ENCODE results near the gene SETD3. TPM values are rescaled to one million over a fixed set of nuclear protein-coding genes. Genes with fewer than 3 reads are reported as not detected.
A peak's percentile ranks its signal among the peaks of the same experiment; 100 is the strongest.

Gene SETD3
- total RNA-seq, 4 donors from 2014 or later: 127 to 184 (median 162) TPM

GRCh38 chr14:99517643-99518381 lies 37.2 kb upstream of the SETD3 start:
- WGBS, 2 donors (ENCODE audit: low coverage in 1 of 2): no CpG with 5 or more reads among the region's 16 CpGs
- Histone ChIP-seq H3K9me3 (no peaks in the 10 kb centered on the region), H3K27ac (peak overlapping the region in 2 of 4 donors; percentile 0 to 14), H3K27me3 (no peaks in the 10 kb centered on the region), H3K36me3 (peaks cover 0 to 40% of the 10 kb centered on the region in 2 donors), H3K4me1 (peaks cover 0 to 40% (median 16%) of the 10 kb centered on the region in 3 donors), H3K4me3 (no peak overlapping the region)
- TF ChIP-seq, protein P1, sequence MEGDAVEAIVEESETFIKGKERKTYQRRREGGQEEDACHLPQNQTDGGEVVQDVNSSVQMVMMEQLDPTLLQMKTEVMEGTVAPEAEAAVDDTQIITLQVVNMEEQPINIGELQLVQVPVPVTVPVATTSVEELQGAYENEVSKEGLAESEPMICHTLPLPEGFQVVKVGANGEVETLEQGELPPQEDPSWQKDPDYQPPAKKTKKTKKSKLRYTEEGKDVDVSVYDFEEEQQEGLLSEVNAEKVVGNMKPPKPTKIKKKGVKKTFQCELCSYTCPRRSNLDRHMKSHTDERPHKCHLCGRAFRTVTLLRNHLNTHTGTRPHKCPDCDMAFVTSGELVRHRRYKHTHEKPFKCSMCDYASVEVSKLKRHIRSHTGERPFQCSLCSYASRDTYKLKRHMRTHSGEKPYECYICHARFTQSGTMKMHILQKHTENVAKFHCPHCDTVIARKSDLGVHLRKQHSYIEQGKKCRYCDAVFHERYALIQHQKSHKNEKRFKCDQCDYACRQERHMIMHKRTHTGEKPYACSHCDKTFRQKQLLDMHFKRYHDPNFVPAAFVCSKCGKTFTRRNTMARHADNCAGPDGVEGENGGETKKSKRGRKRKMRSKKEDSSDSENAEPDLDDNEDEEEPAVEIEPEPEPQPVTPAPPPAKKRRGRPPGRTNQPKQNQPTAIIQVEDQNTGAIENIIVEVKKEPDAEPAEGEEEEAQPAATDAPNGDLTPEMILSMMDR (IDR thresholded peaks at IDR 0.05): no peak
- TF ChIP-seq EP300 (IDR thresholded peaks at IDR 0.05): no peak
- TF ChIP-seq POLR2AphosphoS5 (IDR thresholded peaks at IDR 0.05): no peak
- TF ChIP-seq POLR2A (IDR thresholded peaks at IDR 0.05): no peak
- no peak for ATAC-seq

GRCh38 chr14:99516871-99517642 lies 36.4 kb upstream of the SETD3 start:
- no peak for TF ChIP-seq EP300 (IDR thresholded peaks at IDR 0.05)
- TF ChIP-seq POLR2A (IDR thresholded peaks at IDR 0.05): no peak
- no peak for TF ChIP-seq POLR2AphosphoS5 (IDR thresholded peaks at IDR 0.05)
- TF ChIP-seq, protein P1 (IDR thresholded peaks at IDR 0.05): no peak
- 40 to 100% methylated on average over 1 of the region's 14 CpGs for WGBS, 2 donors (ENCODE audit: low coverage in 1 of 2)
- H3K36me3 ChIP-seq: peaks cover 0 to 45% of the 10 kb centered on the region in 2 donors
- peak overlapping the region in 1 of 4 donors; percentile 14 for H3K27ac ChIP-seq
- no peak for ATAC-seq
- no peak overlapping the region for H3K4me3 ChIP-seq
- H3K9me3 ChIP-seq: no peaks in the 10 kb centered on the region
- H3K4me1 ChIP-seq: peaks cover 0 to 40% (median 10%) of the 10 kb centered on the region in 3 donors
- H3K27me3 ChIP-seq: no peaks in the 10 kb centered on the region

- TF ChIP-seq POLR2A (IDR thresholded peaks at IDR 0.05) (no peak), POLR2AphosphoS5 (IDR thresholded peaks at IDR 0.05) (no peak), EP300 (IDR thresholded peaks at IDR 0.05) (no peak)
- TF ChIP-seq, protein P1 (IDR thresholded peaks at IDR 0.05): no peak
- no peak for ATAC-seq
- no peaks in the 10 kb centered on the region for H3K9me3 ChIP-seq
- 62 to 64% methylated on average over 4 to 8 of the region's 24 CpGs for WGBS, 2 donors (ENCODE audit: low coverage in 1 of 2)
- peaks cover 0 to 48% of the 10 kb centered on the region in 2 donors for H3K36me3 ChIP-seq
- H3K4me1 ChIP-seq: peaks cover 0 to 40% (median 17%) of the 10 kb centered on the region in 3 donors
- no peak overlapping the region for H3K4me3 ChIP-seq
- H3K27me3 ChIP-seq: no peaks in the 10 kb centered on the region
- H3K27ac ChIP-seq: no peak overlapping the region
Measured at GRCh38 chr14:99516156-99516870, 35.7 kb upstream of the SETD3 start.

DNA sequence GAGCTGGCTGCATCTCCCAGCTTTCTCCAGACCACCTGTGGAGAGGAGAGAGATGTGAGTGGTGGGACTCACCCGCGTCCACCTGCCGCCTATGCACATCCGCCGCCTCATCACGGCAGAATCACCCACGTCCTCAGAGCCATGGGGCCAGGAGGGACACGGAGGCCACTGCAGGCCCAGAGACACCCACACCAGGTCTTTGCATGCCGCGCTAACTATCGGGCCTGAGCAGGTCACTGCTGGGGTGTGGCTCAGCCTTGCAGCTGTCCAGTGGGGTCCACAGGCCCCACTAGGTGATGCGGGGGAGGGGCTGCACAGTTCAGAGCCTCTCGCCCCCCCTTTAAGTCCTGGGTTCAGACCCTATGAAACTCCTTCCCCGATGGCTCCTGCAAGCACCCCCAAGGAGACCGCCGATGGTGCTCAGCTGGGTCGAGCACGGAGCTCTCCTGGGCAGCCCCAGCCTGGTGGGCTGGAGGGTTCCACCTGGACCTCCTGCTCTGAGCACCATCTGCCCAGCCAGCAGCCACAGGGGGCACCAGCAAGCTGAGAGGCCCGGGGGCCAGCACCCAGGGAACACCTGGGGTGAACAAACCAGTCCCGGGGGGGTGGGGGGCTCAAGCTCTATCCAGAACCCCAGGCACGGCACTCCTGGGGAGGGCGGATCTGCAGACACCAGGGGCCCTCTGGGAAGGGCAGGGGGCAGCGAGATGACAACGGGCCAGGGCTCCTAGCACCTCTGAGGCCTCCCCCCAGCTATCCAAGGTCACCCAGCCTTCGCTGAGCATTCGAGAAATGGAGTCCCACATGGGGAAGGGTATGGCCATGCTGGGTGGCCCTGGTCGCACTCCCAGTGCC lies 34.9 kb upstream of the SETD3 start:
- WGBS, 2 donors (ENCODE audit: low coverage in 1 of 2): 60% methylated on average over 1 of the region's 27 CpGs; no CpG with 5 or more reads in 1 of the 2 donors
- no peaks in the 10 kb centered on the region for H3K9me3 ChIP-seq
- peaks cover 0 to 48% of the 10 kb centered on the region in 2 donors for H3K36me3 ChIP-seq
- H3K4me3 ChIP-seq: no peak overlapping the region
- TF ChIP-seq, protein P1 (IDR thresholded peaks at IDR 0.05): no peak
- TF ChIP-seq POLR2AphosphoS5 (IDR thresholded peaks at IDR 0.05) (no peak), EP300 (IDR thresholded peaks at IDR 0.05) (no peak), POLR2A (IDR thresholded peaks at IDR 0.05) (no peak)
- peaks cover 0 to 41% (median 25%) of the 10 kb centered on the region in 3 donors for H3K4me1 ChIP-seq
- H3K27me3 ChIP-seq: no peaks in the 10 kb centered on the region
- no peak overlapping the region for H3K27ac ChIP-seq
- no peak for ATAC-seq

Measured in gastroesophageal sphincter (tissue), 4 donors.